K562 (cell line): Measurements from ENCODE around the gene ALK. TPM values are rescaled to one million over a fixed set of nuclear protein-coding genes. Genes with fewer than 3 reads are reported as not detected.

ENCODE experiments used
- ATAC-seq: fragments of 200-7000 bp; cut with Tn5 transposase; 3 replicates; pipeline ENCODE4 v1.9.1; 2020; ENCODE audit warnings: moderate library complexity
- BruUV-seq: library from RNA; stranded (reverse); fragments of 400-500 nt; replicated peaks from 2 replicates; lab custom pipeline; 2021; lab: Mats Ljungman, UMichigan
- CTCF ChIA-PET: fragments of 300-600 bp; formaldehyde crosslinking; extraction: SDS; loops from one replicate; lab custom pipeline; 2021; ENCODE audit warnings: low intra/inter-chr PET ratio; lab: Yijun Ruan, JAX
- POLR2A ChIA-PET: fragments of 300-600, 350-650 bp; sonication (Branson Sonifier 250); formaldehyde crosslinking; extraction: SDS; loops from one replicate; lab custom pipeline; 2021; ENCODE audit warnings: antibody characterized with exemption, inconsistent platforms; lab: Yijun Ruan, JAX
- DNase-seq, 4 experiments: peaks; one replicate each; pipeline versions ENCODE4 v3.0.0 to v3.0.0-alpha.2; 2011 to 2018; ENCODE audit warnings: low spot score in 3 of 4, mixed read lengths in 3 of 4; ENCODE audit errors: extremely low read depth in 1 of 4
- FAIRE-seq: peaks from 2 replicates; lab custom pipeline; 2011; peaks lifted over from hg19 to GRCh38; lab: Jason Lieb, UNC
- H2AFZ ChIP-seq: 2 replicates; pipeline ENCODE4 v1.6.0; 2011; ENCODE audit warnings: low read depth, low read length, control low read depth, inconsistent platforms
- H3K27ac ChIP-seq: fragments of 200-600 bp; 3 replicates; pipeline ENCODE4 v1.8.0; 2011; ENCODE audit warnings: low read depth, mild to moderate bottlenecking, control low read depth, inconsistent platforms, low read length, moderate library complexity, mixed read lengths; ENCODE audit errors: extremely low read depth
- H3K27me3 ChIP-seq, 2 experiments: fragments of 300-600 bp in 1 of 2; 2 replicates in 1 of 2; 3 replicates in 1 of 2; pipeline versions ENCODE4 v1.6.0 to v1.8.0; 2011; ENCODE audit warnings: inconsistent platforms in 2 of 2, low read length in 2 of 2, mild to moderate bottlenecking in 1 of 2, mixed read lengths in 1 of 2, moderate library complexity in 1 of 2; ENCODE audit not compliant: control insufficient read depth in 2 of 2, insufficient read depth in 2 of 2
- H3K36me3 ChIP-seq: fragments of 300-600 bp; 3 replicates; pipeline ENCODE4 v1.8.0; 2011; ENCODE audit warnings: mild to moderate bottlenecking, low read length, inconsistent platforms; ENCODE audit not compliant: control insufficient read depth, insufficient read depth
- H3K4me1 ChIP-seq, 2 experiments: fragments of 200-600 bp in 1 of 2; replicated peaks in 1 of 2; 2 replicates in 1 of 2; 3 replicates in 1 of 2; pipeline versions ENCODE4 v1.5.1 to v1.8.0; 2011; ENCODE audit warnings: inconsistent platforms in 2 of 2, low read length in 2 of 2, mild to moderate bottlenecking in 1 of 2, mixed read lengths in 1 of 2, moderate library complexity in 1 of 2; ENCODE audit not compliant: control insufficient read depth in 2 of 2, insufficient read depth in 2 of 2
- H3K4me2 ChIP-seq: 2 replicates; pipeline ENCODE4 v1.6.1; 2011; ENCODE audit warnings: low read length, control low read depth, inconsistent platforms, mixed read lengths; ENCODE audit not compliant: insufficient read depth
- H3K4me3 ChIP-seq: fragments of 200-600 bp; sonication (generic), shearing (Covaris generic); 2 replicates; pipeline ENCODE4 v1.5.1; 2016; ENCODE audit warnings: control low read depth, inconsistent platforms
- H3K79me2 ChIP-seq: fragments of 200-600 bp; 3 replicates; pipeline ENCODE4 v1.8.0; 2011; ENCODE audit warnings: low read length, inconsistent platforms; ENCODE audit not compliant: control insufficient read depth, insufficient read depth
- H3K9ac ChIP-seq, 2 experiments: 2 replicates each; pipeline versions ENCODE4 v1.6.0 to v1.6.1; 2011; ENCODE audit warnings: low read depth in 2 of 2, low read length in 2 of 2, control low read depth in 1 of 2, inconsistent platforms in 1 of 2, mild to moderate bottlenecking in 1 of 2, mixed read lengths in 1 of 2; ENCODE audit not compliant: insufficient read depth in 1 of 2
- H3K9me1 ChIP-seq: one replicate; pipeline ENCODE4 v1.6.0; 2011; ENCODE audit warnings: inconsistent platforms, mild to moderate bottlenecking, low read length, moderate library complexity; ENCODE audit not compliant: control insufficient read depth, insufficient read depth
- H3K9me3 ChIP-seq: replicated peaks from 2 replicates; pipeline ENCODE4 v1.5.1; 2011; ENCODE audit warnings: low read depth, low read length, inconsistent platforms; ENCODE audit not compliant: control insufficient read depth, insufficient read depth
- H4K20me1 ChIP-seq: replicated peaks from 2 replicates; pipeline ENCODE4 v1.6.1; 2011; ENCODE audit warnings: low read length, inconsistent platforms, mixed read lengths; ENCODE audit not compliant: control insufficient read depth, insufficient read depth
- IRF1 ChIP-seq: sonication (generic); formaldehyde crosslinking; IDR thresholded peaks from 2 replicates; pipeline ENCODE4 v1.8.0; 2022; ENCODE audit warnings: missing genetic modification reagents, mild to moderate bottlenecking, borderline replicate concordance
- MEIS2 ChIP-seq: fragments of 450-650 bp; IDR thresholded peaks from 2 replicates; pipeline ENCODE4 v1.6.1; 2014; ENCODE audit warnings: mild to moderate bottlenecking; ENCODE audit not compliant: partially characterized antibody
- MLLT1 ChIP-seq, 2 experiments: fragments of 450-650 bp; IDR thresholded peaks; 2 replicates each; pipeline ENCODE4 v1.6.1; 2016
- USF1 ChIP-seq: sonication (generic); formaldehyde crosslinking; IDR thresholded peaks from 2 replicates; pipeline ENCODE4 v1.9.0; 2022; ENCODE audit warnings: mild to moderate bottlenecking, missing genetic modification reagents
- ZNF699 ChIP-seq: fragments of 250-450 bp; sonication (Bioruptor Pico); IDR thresholded peaks from 2 replicates; pipeline ENCODE4 v1.8.0; 2021; ENCODE audit warnings: mild to moderate bottlenecking, moderate library complexity; ENCODE audit not compliant: insufficient replicate concordance
- ZNF75A ChIP-seq: fragments of 450-650 bp; formaldehyde crosslinking; IDR thresholded peaks from 2 replicates; pipeline ENCODE4 v1.4.0; 2020; ENCODE audit warnings: mild to moderate bottlenecking
- WGBS: fragments of 100-300 bp; shearing (Covaris generic); methylation state at CpG from one replicate; pipeline ENCODE4 v1.1.6; 2016; ENCODE audit warnings: low coverage, mixed read lengths; ENCODE audit not compliant: insufficient coverage; ENCODE audit errors: missing lambda C conversion rate; 5-methylcytosine and 5-hydroxymethylcytosine counted together
- in situ Hi-C: fragments of 300-500 bp; cut with MboI; formaldehyde crosslinking; loops from 4 replicates; pipeline ENCODE4 v1.15.0; 2018; ENCODE audit warnings: inconsistent platforms, mixed read lengths
- intact Hi-C: fragments of 100-400 bp; cut with micrococcal nuclease; formaldehyde crosslinking; loops from 2 replicates; pipeline ENCODE4 v1.14.2; 2022
- polyA plus RNA-seq, 8 experiments: library from polyadenylated mRNA; depleted of rRNA in 4 of 8; stranded (reverse) in 5 of 8; unstranded in 3 of 8; fragments of >200 nt; fragmentation: Nextera tagmentation in 2 of 8; fragmentation: Illumina TruSeq in 1 of 8; extraction: Ambion mirVana in 2 of 8; extraction: Trizol in 1 of 8; gene quantifications; 2 replicates each; pipeline versions ENCODE4 v1.2.1 to v1.2.3, GENCODE V29; 2011 to 2014; ENCODE audit warnings: inconsistent platforms in 1 of 8, missing spikeins in 1 of 8
- total RNA-seq, 7 experiments: library from RNA; depleted of rRNA in 6 of 7; stranded (reverse); fragments of >200 nt in 6 of 7; fragmentation: Illumina TruSeq in 2 of 7; extraction: Trizol in 2 of 7; gene quantifications; 2 replicates each; pipeline versions ENCODE4 v1.2.1 to v1.2.3, GENCODE V29; 2011 to 2021; ENCODE audit warnings: low replicate concordance in 1 of 7

ALK gene
- total and polyA plus RNA-seq, 9 of the 15 experiments (the other 6 are each of a cell fraction or from before 2014, with no cell fraction given): not detected

- no peak for TF ChIP-seq ZNF75A (CRISPR knock-in tag)
- TF ChIP-seq IRF1 (CRISPR knock-in tag): no peak
- no peak for TF ChIP-seq MLLT1 (IDR thresholded peaks at IDR 0.05)
- no peak for TF ChIP-seq MEIS2
- no peak for TF ChIP-seq ZNF699 (CRISPR knock-in tag)
- TF ChIP-seq, all 486 proteins: peak for 0
Observed at GRCh38 chr2:29440921-29441623, 480.3 kb downstream of the ALK start (continued).

GRCh38 chr2:29433920-29434319 lies 487.5 kb downstream of the ALK start:
- H3K4me1 ChIP-seq: no peaks in the 10 kb centered on the region
- H3K79me2 ChIP-seq: no peaks in the 10 kb centered on the region
- H4K20me1 ChIP-seq: no peaks in the 10 kb centered on the region
- no peaks in the 10 kb centered on the region for H3K9me1 ChIP-seq
- ChIA-PET CTCF (no interaction called here), POLR2A (no interaction called here)
- H3K27ac ChIP-seq: no peak overlapping the region
- WGBS: 0% methylated on average over 3 of the region's 3 CpGs
- DNase-seq: no peak
- H3K27me3 ChIP-seq: no peaks in the 10 kb centered on the region
- no peaks in the 10 kb centered on the region for H3K36me3 ChIP-seq
- FAIRE-seq: no peak
- no TSS peak for BruUV-seq
- no peak overlapping the region for H3K9ac ChIP-seq
- no peaks in the 10 kb centered on the region for H3K9me3 ChIP-seq
- H2AFZ ChIP-seq: no peak overlapping the region
- no peak for ATAC-seq
- H3K4me2 ChIP-seq: no peak overlapping the region
- in situ Hi-C loops (no loop called here), intact Hi-C loops (no loop called here)
- H3K4me3 ChIP-seq: no peak overlapping the region
- no peak for TF ChIP-seq USF1 (CRISPR knock-in tag)
